ENCODE results near the gene PPP1R1B.

Gene PPP1R1B

GRCh38 chr17:39615434-39615833 is 11.3 kb upstream of the PPP1R1B start:
- DNase-seq (ENCODE audit: low read depth in 2 of 2) = no peak

GRCh38 chr17:39617100-39617445 is 9.7 kb upstream of the PPP1R1B start:
- no peak for DNase-seq (ENCODE audit: low read depth in 2 of 2)

GRCh38 chr17:39617446-39618245 is 9.1 kb upstream of the PPP1R1B start:
- DNase-seq (ENCODE audit: low read depth in 2 of 2) = peak in 1 of 2 donors; percentile 24

GRCh38 chr17:39618246-39618913 is 8.4 kb upstream of the PPP1R1B start:
- no peak for DNase-seq (ENCODE audit: low read depth in 2 of 2)

- no peak for DNase-seq (ENCODE audit: low read depth in 2 of 2)
Measured at GRCh38 chr17:39618956-39619785, 7.6 kb upstream of the PPP1R1B start.

- DNase-seq (ENCODE audit: low read depth in 2 of 2) = no peak
Measured at GRCh38 chr17:39619786-39620101, 7.0 kb upstream of the PPP1R1B start.

- DNase-seq (ENCODE audit: low read depth in 2 of 2) = peak; percentile 72 to 74
Measured at GRCh38 chr17:39621523-39622379, 5.0 kb upstream of the PPP1R1B start.

GRCh38 chr17:39622380-39623006 is 4.3 kb upstream of the PPP1R1B start:
- peak; percentile 40 to 49 for DNase-seq (ENCODE audit: low read depth in 2 of 2)

- DNase-seq (ENCODE audit: low read depth in 2 of 2) = peak; percentile 69 to 84
Measured at GRCh38 chr17:39623356-39623950, 3.3 kb upstream of the PPP1R1B start.

GRCh38 chr17:39624313-39624712 is 2.4 kb upstream of the PPP1R1B start:
- DNase-seq (ENCODE audit: low read depth in 2 of 2) = no peak

GRCh38 chr17:39625198-39625785 is 1.5 kb upstream of the PPP1R1B start:
- DNase-seq (ENCODE audit: low read depth in 2 of 2) = no peak

- DNase-seq (ENCODE audit: low read depth in 2 of 2) = no peak
Measured at GRCh38 chr17:39627047-39627711, 427 bp downstream of the PPP1R1B start.

- no peak for DNase-seq (ENCODE audit: low read depth in 2 of 2)
Measured at GRCh38 chr17:39627712-39628516, 1.2 kb downstream of the PPP1R1B start.

GRCh38 chr17:39628655-39629493 is 2.1 kb downstream of the PPP1R1B start:
- no peak for DNase-seq (ENCODE audit: low read depth in 2 of 2)

GRCh38 chr17:39629494-39629880 is 2.7 kb downstream of the PPP1R1B start:
- DNase-seq (ENCODE audit: low read depth in 2 of 2) = no peak

GRCh38 chr17:39629898-39630297 is 3.1 kb downstream of the PPP1R1B start:
- DNase-seq (ENCODE audit: low read depth in 2 of 2) = no peak

- DNase-seq (ENCODE audit: low read depth in 2 of 2) = no peak
Measured at GRCh38 chr17:39631403-39631802, 4.7 kb downstream of the PPP1R1B start.

Data from stimulated activated CD4-positive, alpha-beta T cell treated with anti-CD3 and anti-CD28 coated beads, Interleukin-15, amount 100 ng/mL, for 48 hours (primary cell).